H1 (cell line): Measurements from ENCODE around the gene PRKCZ. TPM values are rescaled to one million over a fixed set of nuclear protein-coding genes. Genes with fewer than 3 reads are reported as not detected.

Experiments used
- BACH1 ChIP-seq: IDR thresholded peaks from 2 replicates; pipeline ENCODE4 v1.6.1; 2012; ENCODE audit warnings: low read length, improper control_type of control experiment
- RAD21 ChIP-seq, 2 experiments: IDR thresholded peaks in 1 of 2; conservative IDR thresholded peaks in 1 of 2; 2 replicates each; pipeline ENCODE4 v1.6.1; 2011; ENCODE audit warnings: low read depth in 2 of 2, low read length in 2 of 2, improper control_type of control experiment in 1 of 2, inconsistent platforms in 1 of 2, mild to moderate bottlenecking in 1 of 2, moderate library complexity in 1 of 2
- polyA plus RNA-seq, 7 experiments: library from polyadenylated mRNA; depleted of rRNA in 3 of 7; stranded (reverse) in 5 of 7; unstranded in 2 of 7; fragments of >200 nt in 5 of 7; fragments of 200-250 nt in 2 of 7; gene quantifications; 1 replicate in 5 of 7; 2 replicates in 1 of 7; 4 replicates in 1 of 7; pipeline versions ENCODE4 v1.2.1 to v1.2.3, GENCODE V29; 2011 to 2013; ENCODE audit warnings: missing spikeins in 2 of 7, mixed read lengths in 2 of 7
- total RNA-seq: library from RNA; stranded (reverse); fragmentation: NEBNext Ultra II Directional; extraction: Animal tissue kit (Norgen Biotek cat#: 25700); gene quantifications from 2 replicates; pipeline ENCODE4 v1.2.1, GENCODE V29; 2021

The PRKCZ gene
- total and polyA plus RNA-seq, 2 of the 8 experiments (the other 6 are each of a cell fraction or from before 2014, with no cell fraction given): 37.4 to 45.1 TPM

DNA sequence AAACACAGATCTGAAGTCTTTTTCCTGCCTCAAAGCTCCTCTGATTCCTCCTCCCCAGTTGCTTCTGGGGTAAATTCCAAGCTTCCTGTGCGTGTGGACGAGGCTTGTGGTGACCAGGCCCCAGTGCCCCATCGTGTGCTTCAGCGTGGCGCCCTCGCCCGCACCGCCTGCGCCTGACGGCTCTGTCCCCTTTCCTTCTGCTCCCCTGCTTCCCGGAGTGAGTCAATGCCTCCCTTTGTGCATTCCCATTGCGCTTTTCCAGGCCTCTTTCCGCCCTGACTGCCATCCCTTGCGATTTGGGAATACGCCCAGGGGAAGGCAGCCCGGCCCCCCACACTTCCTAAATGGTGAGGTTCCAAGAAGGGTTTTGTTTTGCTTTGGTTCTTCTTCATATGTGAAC lies 108.1 kb downstream of the PRKCZ start (continued):
- TF ChIP-seq RAD21 (IDR thresholded peaks at IDR 0.05 in 1 of 2, conservative IDR thresholded peaks at IDR 0.05 in 1 of 2; ENCODE audit: low read depth in 2 of 2, low read length in 2 of 2): no peak
- no peak for TF ChIP-seq BACH1
